ENCODE results near the gene ZNF425.

The ZNF425 gene, protein sequence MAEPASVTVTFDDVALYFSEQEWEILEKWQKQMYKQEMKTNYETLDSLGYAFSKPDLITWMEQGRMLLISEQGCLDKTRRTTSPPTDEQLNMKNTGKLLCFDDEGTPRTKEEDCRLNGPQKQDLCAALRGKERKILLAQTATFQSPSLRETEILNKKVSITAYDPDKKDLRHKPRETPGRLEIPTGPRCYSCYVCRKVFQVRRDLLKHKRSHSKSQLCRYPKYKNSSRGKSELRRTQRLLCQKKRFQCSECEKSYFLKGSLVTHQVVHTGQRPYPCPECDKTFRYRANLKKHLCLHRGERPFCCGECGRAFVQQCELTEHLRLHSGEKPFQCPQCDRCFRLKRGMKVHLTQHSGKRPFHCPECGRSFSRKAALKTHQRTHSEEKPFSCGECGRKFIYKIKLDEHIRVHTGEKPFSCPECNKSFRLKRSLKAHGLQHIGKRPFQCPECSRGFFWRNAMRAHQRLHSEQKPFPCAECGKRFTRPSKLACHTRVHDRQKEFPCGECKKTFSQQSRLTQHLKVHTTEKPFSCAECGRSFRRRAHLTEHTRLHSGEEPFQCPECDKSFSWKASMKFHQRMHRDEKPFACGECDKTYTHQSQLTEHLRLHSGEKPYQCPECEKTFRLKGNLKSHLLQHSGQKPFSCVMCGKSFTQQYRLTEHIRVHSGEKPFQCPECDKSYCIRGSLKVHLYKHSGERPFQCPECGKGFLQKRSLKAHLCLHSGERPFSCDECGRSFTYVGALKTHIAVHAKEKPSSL

GRCh38 chr7:149125863-149126661 is at the start of gene ZNF425:
TSS of gene ZNF425 (minus strand) at chr7:149126324. CDS start at chr7:149126213, 111 bp downstream.
- DNase-seq (ENCODE audit: low read depth): peak; percentile 81
- H3K4me3 ChIP-seq (ENCODE audit: low read depth, low read length): peak within 1 kb of the TSS; percentile 100
- TF ChIP-seq, protein P1, sequence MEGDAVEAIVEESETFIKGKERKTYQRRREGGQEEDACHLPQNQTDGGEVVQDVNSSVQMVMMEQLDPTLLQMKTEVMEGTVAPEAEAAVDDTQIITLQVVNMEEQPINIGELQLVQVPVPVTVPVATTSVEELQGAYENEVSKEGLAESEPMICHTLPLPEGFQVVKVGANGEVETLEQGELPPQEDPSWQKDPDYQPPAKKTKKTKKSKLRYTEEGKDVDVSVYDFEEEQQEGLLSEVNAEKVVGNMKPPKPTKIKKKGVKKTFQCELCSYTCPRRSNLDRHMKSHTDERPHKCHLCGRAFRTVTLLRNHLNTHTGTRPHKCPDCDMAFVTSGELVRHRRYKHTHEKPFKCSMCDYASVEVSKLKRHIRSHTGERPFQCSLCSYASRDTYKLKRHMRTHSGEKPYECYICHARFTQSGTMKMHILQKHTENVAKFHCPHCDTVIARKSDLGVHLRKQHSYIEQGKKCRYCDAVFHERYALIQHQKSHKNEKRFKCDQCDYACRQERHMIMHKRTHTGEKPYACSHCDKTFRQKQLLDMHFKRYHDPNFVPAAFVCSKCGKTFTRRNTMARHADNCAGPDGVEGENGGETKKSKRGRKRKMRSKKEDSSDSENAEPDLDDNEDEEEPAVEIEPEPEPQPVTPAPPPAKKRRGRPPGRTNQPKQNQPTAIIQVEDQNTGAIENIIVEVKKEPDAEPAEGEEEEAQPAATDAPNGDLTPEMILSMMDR (IDR thresholded peaks at IDR 0.05; ENCODE audit: low read depth, low read length, missing control alignments): peak; percentile 82

DNA sequence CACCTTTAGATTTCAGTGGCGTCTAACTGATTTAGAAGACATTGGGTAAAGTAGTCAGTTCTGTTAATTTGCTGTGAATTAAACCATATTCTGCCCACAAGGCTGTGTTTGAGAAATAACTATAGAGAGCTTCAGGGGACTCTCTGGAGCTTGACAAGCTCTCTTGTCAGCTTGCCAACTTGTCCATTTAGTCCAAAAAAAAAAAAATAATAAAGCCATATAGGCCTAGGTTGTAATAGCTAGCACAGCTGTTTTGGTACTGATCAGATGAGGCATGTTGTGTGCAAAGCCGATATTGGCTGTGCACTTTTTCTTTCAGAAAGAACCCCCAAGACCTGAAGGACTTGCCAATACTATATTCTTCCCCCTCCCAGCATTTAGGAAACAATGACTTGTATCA is 49.0 kb upstream of the ZNF425 start:
- no peak for DNase-seq (ENCODE audit: low read depth)
- no peak overlapping the region for H3K4me3 ChIP-seq (ENCODE audit: low read depth, low read length)
- TF ChIP-seq, protein P1 (IDR thresholded peaks at IDR 0.05; ENCODE audit: low read depth, low read length, missing control alignments): no peak

DNA sequence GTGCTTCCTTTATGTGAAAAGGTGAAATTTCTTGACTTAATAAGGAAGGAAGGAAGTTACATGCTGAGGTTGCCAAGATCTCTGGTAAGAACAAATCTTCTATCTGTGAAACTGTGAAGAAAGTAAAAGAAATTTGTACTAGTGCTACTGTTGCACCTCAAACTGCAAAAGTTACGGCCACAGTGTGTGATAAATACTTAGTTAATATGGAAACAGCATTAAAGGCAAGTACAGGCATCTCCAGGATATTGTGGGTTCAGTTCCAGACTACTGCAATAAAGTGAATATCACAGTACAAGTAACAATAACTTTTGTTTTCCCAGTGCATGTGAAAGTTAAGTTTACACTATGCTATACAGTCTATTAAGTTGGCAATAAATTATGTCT is 46.4 kb upstream of the ZNF425 start:
- TF ChIP-seq, protein P1 (IDR thresholded peaks at IDR 0.05; ENCODE audit: low read depth, low read length, missing control alignments): no peak
- H3K4me3 ChIP-seq (ENCODE audit: low read depth, low read length): no peak overlapping the region

DNA sequence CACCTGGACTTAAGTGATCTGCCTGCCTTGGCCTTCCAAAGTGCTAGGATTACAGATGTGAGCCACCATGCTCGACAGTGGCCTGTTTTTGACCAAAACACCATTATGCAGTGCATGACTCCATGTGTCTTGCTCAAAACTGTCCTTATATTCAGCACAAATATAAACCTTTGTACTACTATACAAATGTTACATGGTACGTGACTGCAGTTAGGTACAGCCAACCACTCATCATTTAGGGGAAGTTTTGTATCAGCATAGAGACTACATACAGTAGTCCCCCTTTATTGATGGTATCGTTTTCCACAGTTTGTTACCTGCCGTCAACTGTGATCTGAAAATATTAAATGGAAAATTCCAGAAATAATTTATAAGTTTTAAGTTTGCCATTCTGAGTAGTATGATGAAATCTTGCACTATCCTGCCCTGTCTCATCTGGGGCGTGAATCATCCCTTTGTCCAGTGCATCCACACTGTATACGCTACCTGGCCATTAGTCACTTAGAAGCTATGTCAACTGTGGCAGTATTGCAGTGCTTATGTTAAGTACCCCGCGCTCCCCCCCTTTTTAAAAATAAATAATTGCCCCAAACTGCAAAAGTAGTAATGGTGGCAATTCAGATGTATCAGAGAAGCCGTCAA is 45.9 kb upstream of the ZNF425 start:
- H3K4me3 ChIP-seq (ENCODE audit: low read depth, low read length): no peak overlapping the region
- TF ChIP-seq, protein P1 (IDR thresholded peaks at IDR 0.05; ENCODE audit: low read depth, low read length, missing control alignments): no peak
- no peak for DNase-seq (ENCODE audit: low read depth)

More for the DNA sequence above, 46.4 kb upstream of the ZNF425 start:
- DNase-seq (ENCODE audit: low read depth): no peak

DNA sequence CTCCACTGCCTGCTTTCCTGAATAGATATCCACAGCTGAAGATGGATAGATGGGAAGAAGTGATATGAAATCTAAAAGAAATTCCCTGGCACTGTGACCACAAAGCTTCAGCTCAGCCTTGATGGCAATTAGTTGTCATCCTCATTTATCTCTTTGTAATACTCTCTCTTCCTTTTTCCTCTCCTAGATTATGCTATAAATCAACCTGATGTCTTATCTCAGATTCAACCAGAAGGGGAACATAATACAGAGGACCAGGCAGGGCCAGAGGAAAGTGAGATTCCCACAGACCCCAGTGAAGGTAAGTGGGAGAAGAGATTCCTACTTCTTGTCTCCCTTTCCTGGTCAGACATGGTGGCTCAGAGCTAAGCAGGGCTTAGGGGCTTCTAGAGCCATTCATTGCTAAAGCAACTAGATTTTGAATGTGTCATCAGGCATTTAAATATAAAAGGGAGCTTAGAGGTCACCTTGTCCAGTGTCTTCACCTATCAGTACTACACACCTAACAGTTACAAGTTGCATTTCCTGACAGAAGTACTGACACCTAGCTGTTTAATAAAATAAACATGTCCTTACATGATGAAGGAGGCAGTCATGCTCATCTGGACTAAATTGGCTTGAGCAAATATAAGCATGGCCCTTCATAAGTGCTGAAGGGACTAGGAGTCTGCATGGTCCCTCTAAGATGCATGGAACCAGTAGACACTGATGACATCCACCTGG is 40.7 kb upstream of the ZNF425 start:
- TF ChIP-seq, protein P1 (IDR thresholded peaks at IDR 0.05; ENCODE audit: low read depth, low read length, missing control alignments): no peak
- DNase-seq (ENCODE audit: low read depth): no peak
- H3K4me3 ChIP-seq (ENCODE audit: low read depth, low read length): no peak overlapping the region

GRCh38 chr7:149166142-149166541 is 40.0 kb upstream of the ZNF425 start:
- no peak overlapping the region for H3K4me3 ChIP-seq (ENCODE audit: low read depth, low read length)
- no peak for DNase-seq (ENCODE audit: low read depth)
- TF ChIP-seq, protein P1 (IDR thresholded peaks at IDR 0.05; ENCODE audit: low read depth, low read length, missing control alignments): no peak
